IMR-90 (cell line): ENCODE measurements around the gene IL17B. TPM values are rescaled to one million over a fixed set of nuclear protein-coding genes. Genes with fewer than 3 reads are reported as not detected.

Experiments
- ATAC-seq: fragments of 200-7000 bp; cut with Tn5 transposase; 2 replicates; pipeline ENCODE4 v1.9.1; 2020; ENCODE audit warnings: low read depth, mild to moderate bottlenecking, moderate library complexity
- BruUV-seq: library from RNA; stranded (reverse); fragments of 400-500 nt; replicated peaks from 2 replicates; lab custom pipeline; 2021; lab: Mats Ljungman, UMichigan
- CTCF ChIA-PET: fragments of 300-600 bp; formaldehyde crosslinking; extraction: SDS; loops from one replicate; lab custom pipeline; 2021; ENCODE audit warnings: antibody characterized with exemption; lab: Yijun Ruan, JAX
- POLR2A ChIA-PET: fragments of 300-600 bp; sonication (Branson Sonifier 250); formaldehyde crosslinking; loops from one replicate; lab custom pipeline; 2022; ENCODE audit warnings: antibody characterized with exemption; ENCODE audit not compliant: unreplicated experiment; lab: Charles Lee
- DNase-seq: peaks from one replicate; pipeline ENCODE4 v3.0.0; 2013
- H2AFZ ChIP-seq: replicated peaks from 2 replicates; pipeline ENCODE3; 2013; ENCODE audit warnings: low read length, mild to moderate bottlenecking; ENCODE audit not compliant: poor library complexity
- H2AK5ac ChIP-seq: 2 replicates; pipeline ENCODE4 v1.6.1; 2013; ENCODE audit warnings: low read depth, low read length, inconsistent platforms
- H2AK9ac ChIP-seq: replicated peaks from 2 replicates; pipeline ENCODE3; 2013; ENCODE audit warnings: mild to moderate bottlenecking, low read depth, low read length, moderate library complexity; ENCODE audit not compliant: poor library complexity
- H2BK120ac ChIP-seq: 2 replicates; pipeline ENCODE4 v1.6.1; 2013; ENCODE audit warnings: low read depth, low read length, inconsistent platforms
- H2BK15ac ChIP-seq: 3 replicates; pipeline ENCODE4 v1.6.1; 2013; ENCODE audit warnings: low read depth, low read length, inconsistent platforms
- H2BK20ac ChIP-seq: 2 replicates; pipeline ENCODE4 v1.6.1; 2013; ENCODE audit warnings: low read depth, mild to moderate bottlenecking, inconsistent platforms, low read length, moderate library complexity
- H2BK5ac ChIP-seq: 2 replicates; pipeline ENCODE4 v1.6.1; 2013; ENCODE audit warnings: mild to moderate bottlenecking, low read depth, low read length, inconsistent platforms; ENCODE audit not compliant: poor library complexity, severe bottlenecking
- H3K14ac ChIP-seq: replicated peaks from 2 replicates; pipeline ENCODE4 v1.6.1; 2013; ENCODE audit warnings: low read depth, low read length, inconsistent platforms
- H3K18ac ChIP-seq: 2 replicates; pipeline ENCODE4 v1.6.1; 2013; ENCODE audit warnings: low read depth, low read length, control low read depth
- H3K23ac ChIP-seq: 2 replicates; pipeline ENCODE4 v1.6.1; 2013; ENCODE audit warnings: low read depth, low read length, inconsistent platforms
- H3K27ac ChIP-seq: 2 replicates; pipeline ENCODE4 v1.5.1; 2013; ENCODE audit warnings: mild to moderate bottlenecking, control low read depth, low read length; ENCODE audit not compliant: insufficient read depth
- H3K27me3 ChIP-seq: 2 replicates; pipeline ENCODE4 v1.6.1; 2013; ENCODE audit warnings: low read length; ENCODE audit not compliant: control insufficient read depth, insufficient read depth
- H3K36me3 ChIP-seq: 2 replicates; pipeline ENCODE4 v1.6.1; 2013; ENCODE audit warnings: low read length, mixed read lengths; ENCODE audit not compliant: control insufficient read depth, insufficient read depth
- H3K4ac ChIP-seq: 2 replicates; pipeline ENCODE4 v1.6.1; 2013; ENCODE audit warnings: low read depth, low read length, inconsistent platforms
- H3K4me1 ChIP-seq: 2 replicates; pipeline ENCODE4 v1.6.1; 2013; ENCODE audit warnings: low read length, mixed read lengths; ENCODE audit not compliant: control insufficient read depth, insufficient read depth
- H3K4me2 ChIP-seq: 2 replicates; pipeline ENCODE4 v1.6.1; 2013; ENCODE audit warnings: low read depth, mild to moderate bottlenecking, control low read depth, low read length, moderate library complexity
- H3K4me3 ChIP-seq: 2 replicates; pipeline ENCODE4 v1.5.1; 2013; ENCODE audit warnings: low read depth, mild to moderate bottlenecking, control low read depth, low read length, moderate library complexity; ENCODE audit not compliant: insufficient read depth
- H3K56ac ChIP-seq: 2 replicates; pipeline ENCODE4 v1.6.1; 2013; ENCODE audit warnings: low read length, inconsistent platforms; ENCODE audit not compliant: insufficient read depth; ENCODE audit errors: extremely low read depth
- H3K79me1 ChIP-seq, 2 experiments: 2 replicates each; pipeline ENCODE4 v1.6.1; 2013; ENCODE audit warnings: low read length in 2 of 2, inconsistent platforms in 1 of 2, low read depth in 1 of 2
- H3K9ac ChIP-seq: 2 replicates; pipeline ENCODE4 v1.6.1; 2013; ENCODE audit warnings: low read depth, low read length, control low read depth
- H3K9me1 ChIP-seq: 2 replicates; pipeline ENCODE4 v1.6.1; 2013; ENCODE audit warnings: low read length, inconsistent platforms; ENCODE audit not compliant: insufficient read depth
- H3K9me3 ChIP-seq: 2 replicates; pipeline ENCODE4 v1.6.1; 2013; ENCODE audit warnings: low read length; ENCODE audit not compliant: control insufficient read depth, insufficient read depth
- H4K20me1 ChIP-seq: 2 replicates; pipeline ENCODE4 v1.6.1; 2013; ENCODE audit warnings: low read length, inconsistent platforms; ENCODE audit not compliant: insufficient read depth
- H4K5ac ChIP-seq: 2 replicates; pipeline ENCODE4 v1.6.1; 2013; ENCODE audit warnings: mild to moderate bottlenecking, low read depth, low read length, control low read depth
- H4K8ac ChIP-seq, 2 experiments: 2 replicates each; pipeline ENCODE4 v1.6.1; 2013; ENCODE audit warnings: low read depth in 2 of 2, low read length in 2 of 2, control low read depth in 1 of 2, inconsistent platforms in 1 of 2
- H4K91ac ChIP-seq: 2 replicates; pipeline ENCODE4 v1.6.1; 2013; ENCODE audit warnings: low read depth, low read length, inconsistent platforms; ENCODE audit not compliant: insufficient read depth
- ELK1 ChIP-seq: fragments of 150-350 bp; IDR thresholded peaks from 2 replicates; pipeline ENCODE4 v1.6.1; 2016; ENCODE audit warnings: low read depth, mild to moderate bottlenecking, low read length, moderate library complexity, borderline replicate concordance
- MAZ ChIP-seq: IDR thresholded peaks from 2 replicates; pipeline ENCODE4 v1.6.1; 2012; ENCODE audit warnings: low read depth, mild to moderate bottlenecking, low read length, improper control_type of control experiment, moderate library complexity, borderline replicate concordance
- POLR2A ChIP-seq: IDR thresholded peaks from 2 replicates; pipeline ENCODE4 v1.6.1; 2012; ENCODE audit warnings: mild to moderate bottlenecking, low read depth, low read length
- RAD21 ChIP-seq: IDR thresholded peaks from 2 replicates; pipeline ENCODE4 v1.6.1; 2012; ENCODE audit warnings: low read length, improper control_type of control experiment
- RCOR1 ChIP-seq: IDR thresholded peaks from 2 replicates; pipeline ENCODE4 v1.6.1; 2012; ENCODE audit warnings: mild to moderate bottlenecking, low read length, improper control_type of control experiment; ENCODE audit not compliant: insufficient replicate concordance
- whole genome bisulfite sequencing, 2 experiments: methylation state at CpG; one replicate each; pipeline versions ENCODE4 v1.1.5 to v1.1.7; 2013; ENCODE audit warnings: missing lambda C conversion rate in 2 of 2; ENCODE audit not compliant: insufficient read length in 1 of 2; ENCODE audit errors: extremely low coverage in 2 of 2; 5-methylcytosine and 5-hydroxymethylcytosine counted together
- dilution Hi-C: fragments of 300-500 bp; cut with HindIII; formaldehyde crosslinking; loops from one replicate; pipeline ENCODE4 v1.14.3; 2018; ENCODE audit warnings: low sequenced_read_pairs; ENCODE audit not compliant: unreplicated experiment
- in situ Hi-C: fragments of 300-500 bp; cut with MboI; formaldehyde crosslinking; loops from 3 replicates; pipeline ENCODE4 v1.14.3; 2019; ENCODE audit warnings: low sequenced_read_pairs, inconsistent platforms, mixed read lengths
- intact Hi-C: fragments of 100-400 bp; cut with micrococcal nuclease; formaldehyde crosslinking; loops from 2 replicates; pipeline ENCODE4 v1.10.0; 2022
- polyA plus RNA-seq, 3 experiments: library from polyadenylated mRNA; depleted of rRNA; stranded (reverse); fragments of >200 nt; gene quantifications; 2 replicates each; pipeline ENCODE4 v1.2.3, GENCODE V29; 2012; ENCODE audit warnings: low replicate concordance in 1 of 3
- total RNA-seq: library from RNA; depleted of rRNA; stranded (reverse); fragments of >200 nt; gene quantifications from 2 replicates; pipeline ENCODE4 v1.2.3, GENCODE V29; 2012

The IL17B gene
- total and polyA plus RNA-seq, 2 of the 4 experiments (the other 2 are of a cell fraction): 0.31 TPM; not detected in 1

- peaks cover 24% of the 10 kb centered on the region for H3K9me1 ChIP-seq
- H2AK5ac ChIP-seq: no peak overlapping the region; the same call in 1 of the 2 replicates
- peaks cover 77% of the 10 kb centered on the region for H3K36me3 ChIP-seq
- 0 out of 2 replicates have a peak overlapping the region, but pooled peaks have one; percentile 1 for H2BK120ac ChIP-seq
- peak overlapping the region in 1 of 2 experiments; percentile 28; a peak in 1 of 4 replicates for H4K8ac ChIP-seq
- TF ChIP-seq MAZ (no peak), RAD21 (no peak), POLR2A (no peak), RCOR1 (no peak), ELK1 (no peak)
- H3K4me1 ChIP-seq: peaks cover 48% of the 10 kb centered on the region
- H3K9me3 ChIP-seq: no peaks in the 10 kb centered on the region
- ChIA-PET POLR2A (interaction anchor here (0.7 to 5.1 kb wide), 2 partner anchors 12 to 443 kb away, joined by 4 to 22 read pairs; no protein-coding TSS in a partner anchor), CTCF (no interaction called here)
- no peak overlapping the region for H2BK15ac ChIP-seq
- peak overlapping the region; percentile 67; the same call in 1 of the 2 replicates for H3K27ac ChIP-seq
- peak overlapping the region; percentile 61; the same call in 1 of the 2 replicates for H3K14ac ChIP-seq
- H2AFZ ChIP-seq: no peak overlapping the region
- H3K56ac ChIP-seq: no peak overlapping the region
- WGBS, 2 experiments: 53% methylated on average over 2 of the region's 9 CpGs; no CpG with 5 or more reads in 1 of the 2 experiments
- peak overlapping the region; percentile 35 for H2AK9ac ChIP-seq
- H4K91ac ChIP-seq: 0 out of 2 replicates have a peak overlapping the region, but pooled peaks have one; percentile 26
- H4K20me1 ChIP-seq: peaks cover 96% of the 10 kb centered on the region
- dilution Hi-C loops (no loop called here), in situ Hi-C loops (no loop called here), intact Hi-C loops (no loop called here)
- BruUV-seq: no TSS peak
- H4K5ac ChIP-seq: no peak overlapping the region
- no peak for DNase-seq
- no peak overlapping the region for H3K4me3 ChIP-seq
- H3K27me3 ChIP-seq: no peaks in the 10 kb centered on the region
- H3K18ac ChIP-seq: no peak overlapping the region; the same call in 1 of the 2 replicates
- H3K23ac ChIP-seq: peak overlapping the region; percentile 67
- H2BK20ac ChIP-seq: no peak overlapping the region
- H3K9ac ChIP-seq: peak overlapping the region; percentile 38
- peak overlapping the region; percentile 15 for H2BK5ac ChIP-seq
- ATAC-seq: no peak
- H3K79me1 ChIP-seq: peaks cover 0 to 71% of the 10 kb centered on the region in 2 experiments; a peak in 2 of 4 replicates
- peak overlapping the region; percentile 61 for H3K4ac ChIP-seq
- peak overlapping the region; percentile 53 for H3K4me2 ChIP-seq
These were observed 32.8 kb upstream of the IL17B start for GRCh38 chr5:149411738-149412519.
